H1 (cell line): ENCODE results near the gene CRYBB2. TPM values are rescaled to one million over a fixed set of nuclear protein-coding genes. Genes with fewer than 3 reads are reported as not detected.

Experiments used
- CTCF ChIA-PET: fragments of 300-600 bp; sonication (Branson Sonifier 250); formaldehyde crosslinking; loops from one replicate; lab custom pipeline; 2021; ENCODE audit not compliant: partially characterized antibody; lab: Charles Lee
- POLR2A ChIA-PET: fragments of 300-600 bp; sonication (Branson Sonifier 250); formaldehyde crosslinking; loops from one replicate; lab custom pipeline; 2021; ENCODE audit warnings: inconsistent platforms; ENCODE audit not compliant: partially characterized antibody; lab: Charles Lee
- DNase-seq, 2 experiments: peaks; one replicate each; pipeline versions ENCODE4 v3.0.0 to v3.0.0-alpha.2; 2010 to 2022; ENCODE audit warnings: low spot score in 2 of 2, low read depth in 1 of 2, mixed read lengths in 1 of 2
- FAIRE-seq: peaks from 2 replicates; lab custom pipeline; 2011; peaks lifted over from hg19 to GRCh38; lab: Jason Lieb, UNC
- H2AFZ ChIP-seq: 2 replicates; pipeline ENCODE4 v1.8.1; 2012; ENCODE audit warnings: low read length, inconsistent platforms
- H2AK5ac ChIP-seq: 2 replicates; pipeline ENCODE4 v1.6.1; 2013; ENCODE audit warnings: low read depth, low read length
- H2BK120ac ChIP-seq: replicated peaks from 2 replicates; pipeline ENCODE3; 2013; ENCODE audit warnings: low read depth, low read length, inconsistent platforms
- H2BK12ac ChIP-seq: 2 replicates; pipeline ENCODE4 v1.6.1; 2013; ENCODE audit warnings: low read depth, low read length
- H2BK15ac ChIP-seq: 2 replicates; pipeline ENCODE4 v1.6.1; 2013; ENCODE audit warnings: low read length
- H2BK20ac ChIP-seq: 2 replicates; pipeline ENCODE4 v1.6.1; 2013; ENCODE audit warnings: low read length
- H2BK5ac ChIP-seq: 2 replicates; pipeline ENCODE4 v1.6.1; 2013; ENCODE audit warnings: low read depth, low read length
- H3K14ac ChIP-seq: 2 replicates; pipeline ENCODE4 v1.6.1; 2013; ENCODE audit warnings: inconsistent platforms; ENCODE audit not compliant: insufficient read length
- H3K18ac ChIP-seq: 2 replicates; pipeline ENCODE4 v1.6.1; 2013; ENCODE audit warnings: low read length; ENCODE audit errors: extremely low read depth
- H3K23ac ChIP-seq: 2 replicates; pipeline ENCODE4 v1.6.1; 2013; ENCODE audit warnings: inconsistent platforms; ENCODE audit not compliant: insufficient read length
- H3K23me2 ChIP-seq: 2 replicates; pipeline ENCODE4 v1.6.1; 2013; ENCODE audit warnings: low read depth, low read length
- H3K27ac ChIP-seq: 2 replicates; pipeline ENCODE4 v1.6.1; 2011; ENCODE audit warnings: low read depth, low read length, inconsistent platforms
- H3K27me3 ChIP-seq, 4 experiments: replicated peaks in 1 of 4; 1 replicate in 1 of 4; 2 replicates in 3 of 4; pipeline versions ENCODE4 v1.6.1 to v1.8.1; 2011 to 2013; ENCODE audit warnings: low read length in 3 of 4, mild to moderate bottlenecking in 3 of 4, inconsistent platforms in 2 of 4, mixed read lengths in 2 of 4, moderate library complexity in 1 of 4; ENCODE audit not compliant: control insufficient read depth in 3 of 4, insufficient read depth in 3 of 4; ENCODE audit errors: extremely low read depth in 1 of 4
- H3K36me3 ChIP-seq, 4 experiments: 2 replicates each; pipeline versions ENCODE4 v1.6.1 to v1.8.1; 2011 to 2013; ENCODE audit warnings: mild to moderate bottlenecking in 4 of 4, low read length in 3 of 4, moderate library complexity in 2 of 4, control low read depth in 1 of 4, inconsistent platforms in 1 of 4; ENCODE audit not compliant: insufficient read depth in 4 of 4, control insufficient read depth in 2 of 4
- H3K4ac ChIP-seq: replicated peaks from 2 replicates; pipeline ENCODE3; 2013; ENCODE audit warnings: low read length, low read depth, mixed read lengths, inconsistent platforms; ENCODE audit not compliant: insufficient read length
- H3K4me1 ChIP-seq, 4 experiments: replicated peaks in 1 of 4; 1 replicate in 1 of 4; 2 replicates in 3 of 4; pipeline versions ENCODE4 v1.6.1 to v1.8.1; 2011 to 2013; ENCODE audit warnings: low read length in 3 of 4, inconsistent platforms in 2 of 4, mixed read lengths in 1 of 4; ENCODE audit not compliant: insufficient read depth in 4 of 4, control insufficient read depth in 3 of 4
- H3K4me2 ChIP-seq, 2 experiments: 2 replicates each; pipeline versions ENCODE4 v1.6.1 to v1.8.1; 2011 to 2013; ENCODE audit warnings: low read depth in 2 of 2, low read length in 2 of 2, control low read depth in 1 of 2, inconsistent platforms in 1 of 2, mild to moderate bottlenecking in 1 of 2; ENCODE audit not compliant: insufficient read depth in 1 of 2
- H3K4me3 ChIP-seq, 4 experiments: fragments of 200-600, 300-600 bp in 1 of 4; sonication (generic), shearing (Covaris generic), sonication (Bioruptor Twin) in 1 of 4; 2 replicates each; pipeline versions ENCODE4 v1.5.1 to v1.8.1; 2011 to 2016; ENCODE audit warnings: low read length in 4 of 4, low read depth in 3 of 4, control low read depth in 2 of 4, inconsistent platforms in 2 of 4, mild to moderate bottlenecking in 2 of 4, mixed read lengths in 1 of 4, moderate library complexity in 1 of 4; ENCODE audit not compliant: insufficient read depth in 2 of 4; ENCODE audit errors: extremely low read depth in 1 of 4
- H3K56ac ChIP-seq: replicated peaks from 2 replicates; pipeline ENCODE3; 2013; ENCODE audit warnings: low read depth, mild to moderate bottlenecking, mixed read lengths, low read length, inconsistent platforms; ENCODE audit not compliant: insufficient read length
- H3K79me1 ChIP-seq: 2 replicates; pipeline ENCODE4 v1.6.1; 2013; ENCODE audit warnings: low read depth, low read length, control low read depth
- H3K79me2 ChIP-seq, 2 experiments: 2 replicates each; pipeline versions ENCODE4 v1.6.1 to v1.8.1; 2012 to 2013; ENCODE audit warnings: low read length in 2 of 2, mild to moderate bottlenecking in 2 of 2, inconsistent platforms in 1 of 2; ENCODE audit not compliant: insufficient read depth in 2 of 2, control insufficient read depth in 1 of 2
- H3K9ac ChIP-seq, 4 experiments: replicated peaks in 1 of 4; 1 replicate in 1 of 4; 2 replicates in 3 of 4; pipeline versions ENCODE4 v1.6.1 to v1.8.1; 2011 to 2013; ENCODE audit warnings: low read depth in 3 of 4, low read length in 3 of 4, control low read depth in 2 of 4, mild to moderate bottlenecking in 2 of 4, moderate library complexity in 2 of 4, inconsistent platforms in 1 of 4; ENCODE audit errors: extremely low read depth in 1 of 4
- H3K9me3 ChIP-seq, 2 experiments: 2 replicates each; pipeline versions ENCODE4 v1.6.1 to v1.8.1; 2012 to 2013; ENCODE audit warnings: mild to moderate bottlenecking in 2 of 2, moderate library complexity in 2 of 2, control low read depth in 1 of 2, inconsistent platforms in 1 of 2, low read depth in 1 of 2, low read length in 1 of 2, mixed read lengths in 1 of 2; ENCODE audit not compliant: insufficient read depth in 2 of 2
- H4K20me1 ChIP-seq, 2 experiments: replicated peaks in 1 of 2; 2 replicates each; pipeline versions ENCODE3 to v1.8.1; 2011 to 2013; ENCODE audit warnings: inconsistent platforms in 2 of 2, low read length in 2 of 2, mild to moderate bottlenecking in 1 of 2; ENCODE audit not compliant: insufficient read depth in 2 of 2, control insufficient read depth in 1 of 2
- H4K5ac ChIP-seq: 2 replicates; pipeline ENCODE4 v1.6.1; 2013; ENCODE audit warnings: low read length, low read depth, mixed read lengths, inconsistent platforms; ENCODE audit not compliant: insufficient read length
- H4K8ac ChIP-seq: 2 replicates; pipeline ENCODE4 v1.8.0; 2013; ENCODE audit warnings: mild to moderate bottlenecking, moderate library complexity, low read length, inconsistent platforms; ENCODE audit not compliant: insufficient read depth; ENCODE audit errors: extremely low read depth
- H4K91ac ChIP-seq: replicated peaks from 2 replicates; pipeline ENCODE3; 2013; ENCODE audit warnings: low read length, mixed read lengths, inconsistent platforms; ENCODE audit not compliant: insufficient read length
- JUND ChIP-seq: IDR thresholded peaks from 2 replicates; pipeline ENCODE4 v1.6.1; 2011; ENCODE audit warnings: mild to moderate bottlenecking, improper control_type of control experiment, low read length
- SIX5 ChIP-seq: IDR thresholded peaks from 2 replicates; pipeline ENCODE4 v1.6.1; 2011; ENCODE audit warnings: mild to moderate bottlenecking, low read depth, low read length
- WGBS, 2 experiments: shearing (Covaris generic) in 1 of 2; methylation state at CpG; one replicate each; pipeline versions ENCODE4 v1.1.6 to v1.1.7; 2013 to 2015; ENCODE audit warnings: low lambda C conversion rate in 2 of 2, mixed read lengths in 2 of 2, inconsistent platforms in 1 of 2, low coverage in 1 of 2, missing lambda C conversion rate in 1 of 2; ENCODE audit not compliant: insufficient replicate concordance in 2 of 2, insufficient coverage in 1 of 2, insufficient read length in 1 of 2; ENCODE audit errors: extremely low coverage in 1 of 2, missing lambda C conversion rate in 1 of 2; 5-methylcytosine and 5-hydroxymethylcytosine counted together
- polyA plus RNA-seq, 7 experiments: library from polyadenylated mRNA; depleted of rRNA in 3 of 7; stranded (reverse) in 5 of 7; unstranded in 2 of 7; fragments of >200 nt in 5 of 7; fragments of 200-250 nt in 2 of 7; gene quantifications; 1 replicate in 5 of 7; 2 replicates in 1 of 7; 4 replicates in 1 of 7; pipeline versions ENCODE4 v1.2.1 to v1.2.3, GENCODE V29; 2011 to 2013; ENCODE audit warnings: missing spikeins in 2 of 7, mixed read lengths in 2 of 7
- total RNA-seq: library from RNA; stranded (reverse); fragmentation: NEBNext Ultra II Directional; extraction: Animal tissue kit (Norgen Biotek cat#: 25700); gene quantifications from 2 replicates; pipeline ENCODE4 v1.2.1, GENCODE V29; 2021

CRYBB2 gene
- total and polyA plus RNA-seq, 2 of the 8 experiments (the other 6 are each of a cell fraction or from before 2014, with no cell fraction given), result 0.12 TPM; not detected in 1

GRCh38 chr22:25208328-25208727 lies 11.1 kb upstream of the CRYBB2 start:
- peaks cover 0 to under 1% of the 10 kb centered on the region in 2 experiments; a peak in 1 of 4 replicates for H3K9me3 ChIP-seq
- peaks cover 4% of the 10 kb centered on the region; the same call in 1 of the 2 replicates for H3K23me2 ChIP-seq
- H3K27ac ChIP-seq, result no peak overlapping the region
- H3K27me3 ChIP-seq, result no peaks in the 10 kb centered on the region
- no peak overlapping the region for H3K14ac ChIP-seq
- H2AFZ ChIP-seq, result no peak overlapping the region
- no peak overlapping the region for H4K8ac ChIP-seq
- POLR2A ChIA-PET, result no interaction called here
- H2BK15ac ChIP-seq, result no peak overlapping the region
- H3K4me2 ChIP-seq, result no peak overlapping the region
- H4K5ac ChIP-seq, result no peak overlapping the region
- no peak overlapping the region for H3K18ac ChIP-seq
- no peak overlapping the region for H3K23ac ChIP-seq
- no peaks in the 10 kb centered on the region for H3K79me2 ChIP-seq
- no peaks in the 10 kb centered on the region for H3K79me1 ChIP-seq
- no peak overlapping the region for H2BK12ac ChIP-seq
- no peak overlapping the region for H3K56ac ChIP-seq
- no peak overlapping the region for H2AK5ac ChIP-seq
- no peak overlapping the region for H2BK20ac ChIP-seq
- no peak for FAIRE-seq
- TF ChIP-seq JUND, result no peak
- TF ChIP-seq SIX5, result no peak
- TF ChIP-seq, all 59 proteins: peak for 0
- DNase-seq, result no peak
- no peak overlapping the region for H3K4ac ChIP-seq
- H3K4me3 ChIP-seq, result no peak overlapping the region
- H2BK120ac ChIP-seq, result no peak overlapping the region
- CTCF ChIA-PET, result interaction anchor here (1.2 kb wide), 1 partner anchor 12 kb away, joined by 6 read pairs; the partner anchor contains the start of gene CRYBB2
- no peaks in the 10 kb centered on the region for H4K20me1 ChIP-seq
- whole genome bisulfite sequencing, 2 experiments, result 92% methylated on average over 2 of the region's 2 CpGs; no CpG with 5 or more reads in 1 of the 2 experiments
- no peaks in the 10 kb centered on the region for H3K36me3 ChIP-seq
- H4K91ac ChIP-seq, result no peak overlapping the region
- no peak overlapping the region for H3K9ac ChIP-seq
- peaks cover 0 to 2% (median 0%) of the 10 kb centered on the region in 4 experiments; a peak in 1 of 7 replicates for H3K4me1 ChIP-seq
- H2BK5ac ChIP-seq, result no peak overlapping the region
